PC-3 (cell line): ENCODE measurements around the gene C1QC.

Source experiments
- CTCF ChIP-seq: fragments of 300-600 bp; sonication (generic); conservative IDR thresholded peaks from 2 replicates; pipeline ENCODE4 v1.5.1; 2017; ENCODE audit warnings: antibody characterized with exemption, low read depth, mild to moderate bottlenecking, low read length
- EZH2phosphoT487 ChIP-seq: fragments of 300-600 bp; sonication (generic); IDR thresholded peaks from 2 replicates; pipeline ENCODE4 v1.6.1; 2018; ENCODE audit warnings: mild to moderate bottlenecking, antibody characterized with exemption, low read length, borderline replicate concordance

GRCh38 chr1:22619798-22620197 lies 23.6 kb upstream of the C1QC start:
- TF ChIP-seq CTCF = no peak
- TF ChIP-seq EZH2phosphoT487 = no peak
